Measurements from ENCODE around the gene NRG4.
A peak's percentile ranks its signal among the peaks of the same experiment; 100 is the strongest.
"Not testable (repeated sequence)": the region's sequence is repeated elsewhere in the genome, so short reads cannot be mapped to it uniquely, and the experiment has no call there.

Gene NRG4

DNA sequence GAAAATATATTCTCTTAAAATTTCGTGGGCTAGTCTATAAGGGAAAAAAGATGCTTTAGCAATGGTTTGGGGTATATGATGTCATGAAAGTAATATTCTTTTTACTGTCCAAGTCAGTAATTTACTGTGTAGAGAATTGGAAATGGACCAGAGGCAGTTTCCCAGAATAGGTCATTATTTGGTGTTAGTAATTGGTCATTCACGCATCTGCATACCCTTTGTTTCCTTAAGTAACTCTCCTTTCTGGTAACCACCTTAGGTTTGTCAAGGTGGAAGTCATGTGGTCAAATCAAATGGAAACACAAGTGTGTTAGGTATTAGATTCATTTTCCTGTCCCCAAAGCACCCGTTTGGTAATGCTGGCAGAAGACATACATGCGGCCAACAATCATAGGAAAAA, 84.6 kb downstream of the NRG4 start:
- DNase-seq, result no peak

DNA sequence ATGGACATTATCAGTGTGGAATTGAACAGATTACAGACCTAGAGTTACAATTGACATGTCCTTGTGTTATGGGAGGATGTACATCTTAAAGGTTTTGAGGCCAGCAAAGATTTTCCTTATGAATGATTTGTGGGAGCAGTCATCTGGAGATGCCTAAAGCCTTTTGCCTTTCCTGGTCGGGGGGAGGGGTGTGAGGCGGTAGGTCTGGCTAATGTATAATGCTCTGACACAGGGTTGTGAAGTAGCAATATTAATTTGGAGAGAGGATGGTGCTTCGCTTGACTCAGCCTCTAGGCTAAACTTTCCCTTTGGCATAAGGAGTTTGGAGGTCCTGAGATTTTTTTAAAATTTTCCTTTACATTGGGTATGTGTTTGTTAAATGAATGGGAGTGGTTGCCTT, 85.3 kb downstream of the NRG4 start:
- no peak for DNase-seq

DNA sequence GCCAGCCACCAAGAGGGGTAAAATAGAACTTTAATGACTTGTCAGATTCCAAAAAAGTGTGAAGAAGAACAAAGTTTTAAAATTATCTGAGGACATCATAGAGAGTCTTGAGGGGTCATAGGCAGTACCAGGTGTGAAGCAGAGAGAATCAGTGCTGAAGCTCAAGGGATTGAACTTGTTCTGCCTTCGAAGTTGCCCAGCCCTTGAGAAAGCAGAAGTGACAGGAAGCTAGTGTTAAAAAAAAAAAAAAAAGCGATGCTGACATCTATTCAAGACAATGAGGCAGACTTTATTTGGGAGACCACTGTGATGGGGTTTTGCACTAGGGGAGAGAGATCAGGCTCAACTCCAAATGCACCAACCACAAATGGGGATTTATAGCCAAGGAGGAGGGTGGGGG, 86.8 kb downstream of the NRG4 start:
- DNase-seq, result no peak

DNA sequence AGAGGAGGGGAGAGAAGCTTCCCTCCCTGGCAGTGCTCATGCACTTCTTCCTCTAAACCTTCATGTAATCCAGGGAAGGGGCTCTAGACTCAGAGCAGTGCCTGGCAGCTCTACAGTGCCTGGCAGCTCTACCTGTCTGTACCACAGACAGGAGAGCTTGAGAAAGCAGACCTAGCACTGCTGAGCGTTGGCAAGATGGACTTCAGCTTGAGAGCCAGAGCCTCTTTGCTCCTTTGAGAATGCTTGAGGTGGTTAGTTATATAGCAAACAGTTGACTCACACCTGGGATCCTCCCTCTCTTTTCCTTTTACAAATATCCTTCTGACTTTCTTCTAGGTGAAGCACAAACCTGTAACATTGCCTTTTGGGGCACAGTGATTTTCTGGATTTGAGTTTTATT, 87.6 kb downstream of the NRG4 start:
- no peak for DNase-seq

DNA sequence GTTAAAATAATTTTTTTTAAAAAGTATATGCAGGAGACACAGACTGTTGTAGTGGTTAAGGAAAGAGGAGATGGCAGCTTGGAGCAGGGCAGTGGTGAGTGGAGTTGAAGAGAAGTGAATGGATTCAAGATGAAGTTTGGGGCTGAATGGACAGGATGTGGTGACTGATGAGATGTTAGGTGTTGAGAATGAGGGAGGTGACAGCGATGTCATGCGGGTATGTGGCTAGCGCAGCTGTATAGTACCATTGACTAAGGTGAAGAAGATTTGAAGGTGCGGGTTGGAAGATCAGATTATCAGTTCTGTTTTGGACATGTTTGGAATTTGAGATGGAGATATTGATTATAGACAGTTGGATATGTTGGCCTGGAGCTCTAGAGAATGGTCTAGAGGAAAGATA, 88.5 kb downstream of the NRG4 start:
- DNase-seq, result no peak

DNA sequence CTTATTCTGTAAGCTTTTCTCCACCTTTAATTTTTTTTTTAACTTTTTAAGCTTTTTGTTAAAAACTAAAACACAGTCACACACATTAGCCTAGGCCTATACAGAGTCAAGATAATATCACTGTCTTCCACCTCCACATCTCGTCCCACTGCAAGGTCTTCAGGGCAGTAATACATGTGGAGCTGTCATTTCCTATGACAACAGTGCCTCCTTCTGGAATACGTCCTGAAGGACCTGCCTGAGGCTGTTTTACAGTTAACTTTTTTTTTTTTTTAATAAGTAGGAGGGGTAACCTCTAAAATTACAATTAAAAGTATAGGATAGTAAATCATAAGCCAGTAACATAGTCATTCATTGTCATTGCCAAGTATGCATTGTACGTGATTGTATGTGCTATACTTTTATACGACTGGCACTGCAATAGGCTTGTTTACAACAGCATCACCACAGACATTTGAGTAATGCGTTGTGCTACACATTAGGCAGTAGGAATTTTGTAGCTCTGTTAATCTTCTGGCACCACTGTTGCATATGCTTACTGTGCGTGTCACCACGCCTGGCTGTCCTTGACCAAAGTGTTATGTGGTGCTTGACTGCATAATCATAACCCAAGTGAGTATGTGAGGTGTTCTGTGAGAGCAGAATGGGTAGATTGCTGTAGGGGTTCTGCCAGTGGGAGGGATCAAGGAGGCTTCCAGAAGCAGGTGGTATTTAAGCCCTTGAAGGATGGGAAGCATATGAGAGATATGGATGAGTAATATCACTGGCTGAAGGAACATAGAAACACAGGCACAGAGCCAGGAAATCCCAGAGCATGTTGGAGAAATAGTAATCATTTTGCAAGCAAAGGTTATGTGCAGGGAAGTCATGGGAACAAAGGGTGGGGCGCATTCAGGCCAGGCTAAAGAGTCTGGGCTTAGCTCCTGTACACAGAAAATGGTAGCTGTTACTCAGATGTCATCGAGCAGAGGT, 90.2 kb downstream of the NRG4 start:
- no peak for DNase-seq

DNA sequence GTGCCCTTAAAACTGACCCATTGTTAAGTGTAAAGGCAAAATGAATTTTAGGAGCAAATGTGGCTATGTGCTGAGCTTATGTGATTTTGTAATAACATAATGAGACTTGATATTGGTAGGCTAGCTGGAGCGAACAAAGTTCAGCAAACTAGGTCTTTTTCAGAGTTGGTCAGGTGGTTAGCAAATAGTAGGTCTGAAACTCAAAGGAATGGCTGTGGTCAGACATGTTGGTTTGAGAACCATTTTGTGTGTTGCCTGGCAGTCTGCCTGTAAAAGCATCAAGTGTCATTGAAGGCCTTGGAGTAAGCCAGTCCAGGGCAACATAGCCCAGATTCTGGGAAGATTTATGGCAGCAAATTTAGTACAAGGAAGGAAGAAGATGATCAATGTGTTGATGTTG, 92.1 kb downstream of the NRG4 start:
- no peak for DNase-seq

DNA sequence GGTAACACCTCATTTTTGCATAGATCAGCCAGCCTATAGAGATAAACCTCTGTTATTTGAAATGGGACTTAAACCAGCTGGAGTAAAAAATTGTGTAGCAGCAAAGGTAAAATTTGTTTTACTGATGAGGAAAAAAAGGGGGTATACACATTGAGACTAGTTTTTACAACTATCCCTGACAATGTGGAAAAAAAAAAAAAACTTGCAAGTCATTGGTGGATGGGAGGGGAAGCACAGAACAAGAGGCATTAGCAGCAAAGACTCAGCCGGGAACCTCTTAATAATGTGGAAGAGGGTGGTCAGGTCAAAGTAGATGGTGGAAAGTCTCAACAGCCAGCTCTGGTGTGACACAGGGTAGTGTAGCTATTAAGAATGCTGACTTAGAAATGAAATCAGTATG, 94.1 kb downstream of the NRG4 start:
- no peak for DNase-seq

DNA sequence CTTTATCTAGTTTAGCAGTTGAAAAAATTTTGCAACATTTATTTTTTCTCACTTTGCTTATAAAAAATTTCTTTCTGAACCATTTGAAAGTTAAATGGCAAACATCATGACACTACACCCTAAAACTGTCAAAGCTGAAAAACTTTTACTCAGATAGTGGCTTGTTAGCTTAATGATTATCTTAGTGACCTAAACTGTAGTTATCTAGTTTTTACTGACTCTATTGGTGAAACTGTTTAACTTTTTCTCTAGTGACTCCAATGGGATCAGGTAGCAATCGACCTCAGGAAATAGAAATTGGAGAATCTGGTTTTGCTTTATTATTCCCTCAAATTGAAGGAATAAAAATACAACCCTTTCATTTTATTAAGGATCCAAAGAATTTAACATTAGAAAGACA, 95.2 kb downstream of the NRG4 start:
- no peak for DNase-seq

DNA sequence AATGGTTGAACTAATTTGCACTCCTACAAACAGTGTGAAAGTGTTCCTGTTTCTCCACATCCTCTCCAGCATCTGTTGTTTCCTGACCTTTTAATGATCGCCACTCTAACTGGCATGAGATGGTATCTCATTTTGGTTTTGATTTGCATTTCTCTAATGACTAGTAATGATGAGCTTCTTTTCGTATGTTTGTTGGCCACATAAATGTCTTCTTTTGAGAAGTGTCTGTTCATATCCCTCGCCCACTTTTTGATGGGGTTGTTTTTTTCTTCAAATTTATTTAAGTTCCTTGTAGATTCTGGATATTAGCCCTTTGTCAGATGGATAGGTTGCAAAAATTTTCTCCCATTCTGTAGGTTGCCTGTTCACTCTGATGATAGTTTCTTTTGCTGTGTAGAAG, 101.9 kb downstream of the NRG4 start:
- not testable (repeated sequence) for DNase-seq

DNA sequence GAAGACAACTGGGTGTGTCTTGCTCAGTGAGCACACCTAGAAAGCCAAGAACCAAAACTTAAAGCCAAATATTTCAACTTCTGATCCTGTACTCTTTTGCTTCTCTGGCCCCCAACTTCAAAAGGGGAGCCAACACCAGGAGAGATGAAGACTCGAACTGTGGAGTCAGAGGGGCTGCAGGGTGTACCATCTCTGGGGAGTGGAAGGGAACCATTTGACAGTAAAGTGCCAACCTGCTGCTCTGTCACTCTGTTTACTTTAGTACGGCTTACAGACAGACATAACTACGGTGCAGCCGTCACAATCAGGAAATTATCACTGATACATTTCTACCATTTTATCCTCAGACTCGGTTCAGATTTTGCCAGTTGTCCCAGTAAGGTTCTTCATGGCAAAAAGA, 107.0 kb downstream of the NRG4 start:
- no peak for DNase-seq

DNA sequence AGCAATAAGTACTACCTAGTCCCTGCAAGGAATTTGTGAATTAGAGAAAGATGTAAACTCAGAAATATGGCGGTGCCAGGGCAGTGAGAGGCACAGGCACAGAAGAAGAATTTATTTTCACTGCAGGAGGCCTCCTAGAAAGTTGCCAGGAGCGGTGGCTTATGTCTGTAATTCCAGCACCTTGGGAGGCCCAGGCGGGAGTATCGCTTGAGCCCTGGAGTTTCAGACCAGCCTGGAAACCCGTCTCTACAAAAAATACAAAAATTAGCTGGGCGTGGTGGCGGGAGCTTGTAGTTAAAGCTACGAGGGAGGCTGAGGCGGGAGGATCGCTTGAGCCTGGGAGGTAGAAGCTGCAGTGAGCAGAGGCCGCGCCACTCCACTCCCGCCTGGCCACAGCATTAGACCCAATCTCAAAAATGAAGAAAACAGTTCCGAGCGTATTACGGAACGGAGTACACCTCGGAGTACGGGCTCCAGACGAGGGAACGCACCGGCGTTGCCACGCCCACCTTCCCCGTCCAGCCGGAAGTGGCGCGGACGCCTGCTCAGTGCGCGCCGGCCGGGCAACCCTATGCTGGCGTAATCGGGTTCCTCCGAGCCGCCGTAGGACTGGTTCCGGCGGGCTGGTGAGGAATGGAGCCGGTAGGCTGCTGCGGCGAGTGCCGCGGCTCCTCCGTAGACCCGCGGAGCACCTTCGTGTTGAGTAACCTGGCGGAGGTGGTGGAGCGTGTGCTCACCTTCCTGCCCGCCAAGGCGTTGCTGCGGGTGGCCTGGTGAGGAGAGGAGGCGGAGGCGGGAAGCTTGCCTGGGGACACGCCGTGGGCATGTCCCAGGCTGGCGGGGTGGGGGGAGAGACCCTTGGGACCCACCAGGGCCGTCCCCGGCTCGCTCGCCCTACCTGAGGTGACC, 108.6 kb downstream of the NRG4 start, which contains the start of gene FBXO22:
Gene FBXO22 (plus strand): TSS at position 548 of the 909 bp plus-strand sequence. CDS start 86 bp downstream, at position 634.
- DNase-seq, result peak; percentile 51 to 92 (median 75)

DNA sequence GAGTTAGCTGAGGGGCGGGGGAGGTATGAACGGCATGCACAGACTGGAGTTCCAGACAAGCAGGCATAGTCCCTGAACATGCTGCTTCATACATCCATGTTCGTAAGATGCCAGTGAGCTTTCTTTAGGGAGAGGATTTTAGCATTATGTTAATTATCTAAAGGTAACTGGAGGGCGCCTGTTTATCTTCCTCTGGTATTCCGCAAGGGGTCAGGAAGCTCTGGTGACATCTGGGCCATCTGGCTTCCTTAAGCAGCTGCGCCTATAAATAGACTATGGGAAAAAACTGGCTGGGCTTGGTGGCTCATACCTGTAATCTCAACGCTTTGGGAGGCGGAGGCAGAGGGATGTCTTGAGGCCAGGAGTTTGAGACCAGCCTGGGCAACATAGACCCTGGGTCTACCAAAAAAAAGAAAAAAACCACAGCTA, 110.1 kb downstream of the NRG4 start:
- no peak for DNase-seq

DNA sequence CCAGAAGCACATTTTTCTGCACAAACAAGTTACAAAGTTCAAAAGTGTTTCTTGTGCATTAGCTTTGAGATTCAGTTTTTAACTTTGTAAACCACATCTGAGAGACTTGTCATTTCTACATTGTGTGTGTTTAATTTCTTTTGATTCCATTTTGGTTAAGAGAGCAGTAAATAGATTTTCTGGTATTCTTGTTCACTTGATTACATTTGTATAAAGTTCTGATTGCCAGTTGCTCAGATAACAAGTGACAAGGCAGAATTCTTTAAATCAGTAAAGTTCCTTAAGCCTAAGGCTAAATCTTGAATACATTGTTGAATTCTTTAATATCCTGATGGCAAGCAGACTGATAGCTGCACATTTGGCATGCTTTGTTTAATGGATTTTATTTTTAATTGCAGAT, 111.6 kb downstream of the NRG4 start:
- no peak for DNase-seq

DNA sequence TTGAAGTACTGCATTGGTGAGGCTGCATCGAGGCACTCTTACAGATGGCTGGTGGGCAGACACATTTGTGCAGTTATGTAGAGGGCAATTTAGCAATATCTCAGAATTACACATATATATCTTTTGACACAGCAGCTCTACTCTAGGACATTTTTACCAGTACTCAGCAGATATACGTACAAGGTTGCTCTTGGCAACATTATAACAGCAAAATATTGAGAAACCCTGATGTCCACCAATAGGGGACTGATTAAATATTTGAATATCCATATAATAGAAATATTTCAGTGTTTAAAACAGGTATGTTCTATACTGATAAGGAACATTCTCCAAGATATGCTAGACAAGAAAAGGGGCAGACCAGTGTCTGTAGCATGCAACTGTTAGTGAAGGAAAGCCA, 116.5 kb downstream of the NRG4 start:
- peak in 4 of 56 donors; percentile 0 to 36 (median 15) for DNase-seq

DNA sequence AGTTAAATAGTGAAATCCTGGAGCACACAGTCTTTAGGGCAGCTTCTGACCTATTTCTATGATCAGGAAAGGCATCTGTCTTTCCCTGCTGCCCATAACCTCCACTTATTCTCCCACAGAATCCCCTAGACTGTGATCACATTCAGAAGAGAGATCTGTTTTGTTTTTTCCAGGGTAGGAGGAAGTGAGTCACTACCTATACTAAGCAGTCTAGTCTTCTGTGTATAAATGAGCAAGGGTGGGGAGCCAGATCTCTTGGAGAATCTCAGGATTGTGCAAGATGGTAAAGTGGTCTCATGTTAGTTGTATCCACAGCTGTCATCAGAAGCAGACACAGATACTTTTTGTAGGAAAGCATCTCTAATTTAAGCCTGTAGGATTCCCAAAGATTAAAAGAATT, 120.3 kb downstream of the NRG4 start:
- DNase-seq, result no peak

Measured in amygdala (tissue), 56 donors.